IMR-90 (cell line): ENCODE measurements around the gene ZNF211. TPM values are rescaled to one million over a fixed set of nuclear protein-coding genes. Genes with fewer than 3 reads are reported as not detected.

Experiments used
- ATAC-seq: fragments of 200-7000 bp; cut with Tn5 transposase; 2 replicates; pipeline ENCODE4 v1.9.1; 2020; ENCODE audit warnings: low read depth, mild to moderate bottlenecking, moderate library complexity
- BruUV-seq: library from RNA; stranded (reverse); fragments of 400-500 nt; replicated peaks from 2 replicates; lab custom pipeline; 2021; lab: Mats Ljungman, UMichigan
- CTCF ChIA-PET: fragments of 300-600 bp; formaldehyde crosslinking; extraction: SDS; loops from one replicate; lab custom pipeline; 2021; ENCODE audit warnings: antibody characterized with exemption; lab: Yijun Ruan, JAX
- POLR2A ChIA-PET: fragments of 300-600 bp; sonication (Branson Sonifier 250); formaldehyde crosslinking; loops from one replicate; lab custom pipeline; 2022; ENCODE audit warnings: antibody characterized with exemption; ENCODE audit not compliant: unreplicated experiment; lab: Charles Lee
- DNase-seq: peaks from one replicate; pipeline ENCODE4 v3.0.0; 2013
- H2AFZ ChIP-seq: replicated peaks from 2 replicates; pipeline ENCODE3; 2013; ENCODE audit warnings: low read length, mild to moderate bottlenecking; ENCODE audit not compliant: poor library complexity
- H2AK5ac ChIP-seq: 2 replicates; pipeline ENCODE4 v1.6.1; 2013; ENCODE audit warnings: low read depth, low read length, inconsistent platforms
- H2AK9ac ChIP-seq: replicated peaks from 2 replicates; pipeline ENCODE3; 2013; ENCODE audit warnings: mild to moderate bottlenecking, low read depth, low read length, moderate library complexity; ENCODE audit not compliant: poor library complexity
- H2BK120ac ChIP-seq: 2 replicates; pipeline ENCODE4 v1.6.1; 2013; ENCODE audit warnings: low read depth, low read length, inconsistent platforms
- H2BK15ac ChIP-seq: 3 replicates; pipeline ENCODE4 v1.6.1; 2013; ENCODE audit warnings: low read depth, low read length, inconsistent platforms
- H2BK20ac ChIP-seq: 2 replicates; pipeline ENCODE4 v1.6.1; 2013; ENCODE audit warnings: low read depth, mild to moderate bottlenecking, inconsistent platforms, low read length, moderate library complexity
- H2BK5ac ChIP-seq: 2 replicates; pipeline ENCODE4 v1.6.1; 2013; ENCODE audit warnings: mild to moderate bottlenecking, low read depth, low read length, inconsistent platforms; ENCODE audit not compliant: poor library complexity, severe bottlenecking
- H3K14ac ChIP-seq: replicated peaks from 2 replicates; pipeline ENCODE4 v1.6.1; 2013; ENCODE audit warnings: low read depth, low read length, inconsistent platforms
- H3K18ac ChIP-seq: 2 replicates; pipeline ENCODE4 v1.6.1; 2013; ENCODE audit warnings: low read depth, low read length, control low read depth
- H3K23ac ChIP-seq: 2 replicates; pipeline ENCODE4 v1.6.1; 2013; ENCODE audit warnings: low read depth, low read length, inconsistent platforms
- H3K27ac ChIP-seq: 2 replicates; pipeline ENCODE4 v1.5.1; 2013; ENCODE audit warnings: mild to moderate bottlenecking, control low read depth, low read length; ENCODE audit not compliant: insufficient read depth
- H3K27me3 ChIP-seq: 2 replicates; pipeline ENCODE4 v1.6.1; 2013; ENCODE audit warnings: low read length; ENCODE audit not compliant: control insufficient read depth, insufficient read depth
- H3K36me3 ChIP-seq: 2 replicates; pipeline ENCODE4 v1.6.1; 2013; ENCODE audit warnings: low read length, mixed read lengths; ENCODE audit not compliant: control insufficient read depth, insufficient read depth
- H3K4ac ChIP-seq: 2 replicates; pipeline ENCODE4 v1.6.1; 2013; ENCODE audit warnings: low read depth, low read length, inconsistent platforms
- H3K4me1 ChIP-seq: 2 replicates; pipeline ENCODE4 v1.6.1; 2013; ENCODE audit warnings: low read length, mixed read lengths; ENCODE audit not compliant: control insufficient read depth, insufficient read depth
- H3K4me2 ChIP-seq: 2 replicates; pipeline ENCODE4 v1.6.1; 2013; ENCODE audit warnings: low read depth, mild to moderate bottlenecking, control low read depth, low read length, moderate library complexity
- H3K4me3 ChIP-seq: 2 replicates; pipeline ENCODE4 v1.5.1; 2013; ENCODE audit warnings: low read depth, mild to moderate bottlenecking, control low read depth, low read length, moderate library complexity; ENCODE audit not compliant: insufficient read depth
- H3K56ac ChIP-seq: 2 replicates; pipeline ENCODE4 v1.6.1; 2013; ENCODE audit warnings: low read length, inconsistent platforms; ENCODE audit not compliant: insufficient read depth; ENCODE audit errors: extremely low read depth
- H3K79me1 ChIP-seq, 2 experiments: 2 replicates each; pipeline ENCODE4 v1.6.1; 2013; ENCODE audit warnings: low read length in 2 of 2, inconsistent platforms in 1 of 2, low read depth in 1 of 2
- H3K9ac ChIP-seq: 2 replicates; pipeline ENCODE4 v1.6.1; 2013; ENCODE audit warnings: low read depth, low read length, control low read depth
- H3K9me1 ChIP-seq: 2 replicates; pipeline ENCODE4 v1.6.1; 2013; ENCODE audit warnings: low read length, inconsistent platforms; ENCODE audit not compliant: insufficient read depth
- H3K9me3 ChIP-seq: 2 replicates; pipeline ENCODE4 v1.6.1; 2013; ENCODE audit warnings: low read length; ENCODE audit not compliant: control insufficient read depth, insufficient read depth
- H4K20me1 ChIP-seq: 2 replicates; pipeline ENCODE4 v1.6.1; 2013; ENCODE audit warnings: low read length, inconsistent platforms; ENCODE audit not compliant: insufficient read depth
- H4K5ac ChIP-seq: 2 replicates; pipeline ENCODE4 v1.6.1; 2013; ENCODE audit warnings: mild to moderate bottlenecking, low read depth, low read length, control low read depth
- H4K8ac ChIP-seq, 2 experiments: 2 replicates each; pipeline ENCODE4 v1.6.1; 2013; ENCODE audit warnings: low read depth in 2 of 2, low read length in 2 of 2, control low read depth in 1 of 2, inconsistent platforms in 1 of 2
- H4K91ac ChIP-seq: 2 replicates; pipeline ENCODE4 v1.6.1; 2013; ENCODE audit warnings: low read depth, low read length, inconsistent platforms; ENCODE audit not compliant: insufficient read depth
- BHLHE40 ChIP-seq: fragments of 150-350 bp; IDR thresholded peaks from 2 replicates; pipeline ENCODE4 v1.6.1; 2016; ENCODE audit warnings: mild to moderate bottlenecking, low read depth, low read length
- CEBPB ChIP-seq: IDR thresholded peaks from 2 replicates; pipeline ENCODE4 v1.6.1; 2012; ENCODE audit warnings: low read depth, low read length, improper control_type of control experiment
- CHD1 ChIP-seq: IDR thresholded peaks from 2 replicates; pipeline ENCODE4 v1.6.1; 2012; ENCODE audit warnings: low read depth, low read length, improper control_type of control experiment
- FOS ChIP-seq: fragments of 150-350 bp; IDR thresholded peaks from 2 replicates; pipeline ENCODE4 v1.6.1; 2016; ENCODE audit warnings: low read depth, low read length
- MAFK ChIP-seq: IDR thresholded peaks from 2 replicates; pipeline ENCODE4 v1.6.1; 2012; ENCODE audit warnings: low read depth, low read length, improper control_type of control experiment
- MAZ ChIP-seq: IDR thresholded peaks from 2 replicates; pipeline ENCODE4 v1.6.1; 2012; ENCODE audit warnings: low read depth, mild to moderate bottlenecking, low read length, improper control_type of control experiment, moderate library complexity, borderline replicate concordance
- MXI1 ChIP-seq: IDR thresholded peaks from 2 replicates; pipeline ENCODE4 v1.6.1; 2012; ENCODE audit warnings: low read depth, mild to moderate bottlenecking, low read length, moderate library complexity, borderline replicate concordance
- NFE2L2 ChIP-seq: fragments of 150-350 bp; IDR thresholded peaks from 2 replicates; pipeline ENCODE4 v1.6.1; 2016; ENCODE audit warnings: low read depth, mild to moderate bottlenecking, low read length
- POLR2A ChIP-seq: IDR thresholded peaks from 2 replicates; pipeline ENCODE4 v1.6.1; 2012; ENCODE audit warnings: mild to moderate bottlenecking, low read depth, low read length
- RAD21 ChIP-seq: IDR thresholded peaks from 2 replicates; pipeline ENCODE4 v1.6.1; 2012; ENCODE audit warnings: low read length, improper control_type of control experiment
- RCOR1 ChIP-seq: IDR thresholded peaks from 2 replicates; pipeline ENCODE4 v1.6.1; 2012; ENCODE audit warnings: mild to moderate bottlenecking, low read length, improper control_type of control experiment; ENCODE audit not compliant: insufficient replicate concordance
- RFX5 ChIP-seq: IDR thresholded peaks from 2 replicates; pipeline ENCODE4 v1.8.0; 2012; ENCODE audit warnings: low read depth, mild to moderate bottlenecking, low read length, moderate library complexity
- SMC3 ChIP-seq: fragments of 150-350 bp; IDR thresholded peaks from 2 replicates; pipeline ENCODE4 v1.6.1; 2016; ENCODE audit warnings: low read depth, mild to moderate bottlenecking, antibody characterized with exemption, low read length, moderate library complexity
- WGBS, 2 experiments: methylation state at CpG; one replicate each; pipeline versions ENCODE4 v1.1.5 to v1.1.7; 2013; ENCODE audit warnings: missing lambda C conversion rate in 2 of 2; ENCODE audit not compliant: insufficient read length in 1 of 2; ENCODE audit errors: extremely low coverage in 2 of 2; 5-methylcytosine and 5-hydroxymethylcytosine counted together
- dilution Hi-C: fragments of 300-500 bp; cut with HindIII; formaldehyde crosslinking; loops from one replicate; pipeline ENCODE4 v1.14.3; 2018; ENCODE audit warnings: low sequenced_read_pairs; ENCODE audit not compliant: unreplicated experiment
- in situ Hi-C: fragments of 300-500 bp; cut with MboI; formaldehyde crosslinking; loops from 3 replicates; pipeline ENCODE4 v1.14.3; 2019; ENCODE audit warnings: low sequenced_read_pairs, inconsistent platforms, mixed read lengths
- intact Hi-C: fragments of 100-400 bp; cut with micrococcal nuclease; formaldehyde crosslinking; loops from 2 replicates; pipeline ENCODE4 v1.10.0; 2022
- polyA plus RNA-seq, 3 experiments: library from polyadenylated mRNA; depleted of rRNA; stranded (reverse); fragments of >200 nt; gene quantifications; 2 replicates each; pipeline ENCODE4 v1.2.3, GENCODE V29; 2012; ENCODE audit warnings: low replicate concordance in 1 of 3
- total RNA-seq: library from RNA; depleted of rRNA; stranded (reverse); fragments of >200 nt; gene quantifications from 2 replicates; pipeline ENCODE4 v1.2.3, GENCODE V29; 2012
- TF ChIP-seq, protein P1 (sequence below): conservative IDR thresholded peaks from 2 replicates; pipeline ENCODE4 v1.5.1; 2012; ENCODE audit warnings: mild to moderate bottlenecking, low read depth, low read length, improper control_type of control experiment
- TF ChIP-seq, protein P2 (sequence below): fragments of 150-350 bp; IDR thresholded peaks from 2 replicates; pipeline ENCODE4 v1.6.1; 2017; ENCODE audit warnings: mild to moderate bottlenecking, antibody characterized with exemption, low read length, low read depth
- TF ChIP-seq, protein P3 (sequence below): fragments of 150-350 bp; IDR thresholded peaks from 2 replicates; pipeline ENCODE4 v1.6.1; 2016; ENCODE audit warnings: low read depth, mild to moderate bottlenecking, low read length, moderate library complexity, borderline replicate concordance

ZNF211 gene
- total and polyA plus RNA-seq, 2 of the 4 experiments (the other 2 are of a cell fraction), result 8.7 to 13.1 TPM

DNA sequence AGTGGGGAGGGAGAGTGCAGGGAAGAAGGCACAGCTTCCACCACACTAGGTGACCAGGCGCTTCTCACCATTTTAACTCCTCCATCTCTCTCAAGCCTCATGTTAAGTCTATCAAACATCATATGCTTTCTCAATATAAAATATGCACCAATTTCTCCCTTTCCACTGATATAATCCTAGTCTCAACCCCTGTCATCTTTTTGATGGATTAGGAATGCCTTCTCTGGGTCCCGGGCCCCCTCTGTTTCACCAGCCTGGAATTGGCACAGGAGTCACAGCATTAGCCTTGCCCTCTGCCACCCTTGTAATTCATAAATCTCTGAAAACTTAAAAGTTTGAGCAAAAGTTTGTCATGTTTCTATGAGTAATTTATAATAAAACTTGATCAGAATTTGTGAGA is 35.7 kb downstream of the ZNF211 start, which contains the start of gene ZSCAN4:
Gene ZSCAN4, plus strand, starts transcription at position 301 of the 400 bp plus-strand sequence. CDS start 7,211 bp downstream, outside the sequence.
- H3K9me3 ChIP-seq, result no peaks in the 10 kb centered on the region
- no peaks in the 10 kb centered on the region for H3K36me3 ChIP-seq
- no peak within 1 kb of the TSS for H3K4me2 ChIP-seq
- H4K8ac ChIP-seq, result no peak within 1 kb of the TSS
- no peaks in the 10 kb centered on the region for H3K9me1 ChIP-seq
- WGBS, 2 experiments, result no CpG with 5 or more reads among the region's 2 CpGs
- no peak within 1 kb of the TSS for H2BK120ac ChIP-seq
- POLR2A ChIA-PET, result no interaction called here
- H2AFZ ChIP-seq, result peak within 1 kb of the TSS; percentile 29
- H3K4me1 ChIP-seq, result no peaks in the 10 kb centered on the region
- DNase-seq (no peak), ATAC-seq (no peak)
- no peak within 1 kb of the TSS for H2BK15ac ChIP-seq
- dilution Hi-C loops, result no loop called here
- H3K18ac ChIP-seq, result no peak within 1 kb of the TSS
- in situ Hi-C loops, result no loop called here
- no peak within 1 kb of the TSS for H3K4me3 ChIP-seq
- H3K56ac ChIP-seq, result no peak within 1 kb of the TSS
- H2AK9ac ChIP-seq, result no peak within 1 kb of the TSS
- intact Hi-C loops, result no loop called here
- no peak within 1 kb of the TSS for H3K27ac ChIP-seq
- H2BK5ac ChIP-seq, result no peak within 1 kb of the TSS
- no peaks in the 10 kb centered on the region for H4K20me1 ChIP-seq
- no peak within 1 kb of the TSS for H3K14ac ChIP-seq
- H4K5ac ChIP-seq, result no peak within 1 kb of the TSS
- H3K4ac ChIP-seq, result no peak within 1 kb of the TSS
- H2BK20ac ChIP-seq, result no peak within 1 kb of the TSS
- H3K23ac ChIP-seq, result no peak within 1 kb of the TSS
- CTCF ChIA-PET, result no interaction called here
- BruUV-seq, result no TSS peak
- H3K27me3 ChIP-seq, result no peaks in the 10 kb centered on the region; the same call in 1 of the 2 replicates
- no peak within 1 kb of the TSS for H2AK5ac ChIP-seq
- H3K79me1 ChIP-seq, result no peaks in the 10 kb centered on the region
- no peak within 1 kb of the TSS for H4K91ac ChIP-seq
- TF ChIP-seq, protein P1, sequence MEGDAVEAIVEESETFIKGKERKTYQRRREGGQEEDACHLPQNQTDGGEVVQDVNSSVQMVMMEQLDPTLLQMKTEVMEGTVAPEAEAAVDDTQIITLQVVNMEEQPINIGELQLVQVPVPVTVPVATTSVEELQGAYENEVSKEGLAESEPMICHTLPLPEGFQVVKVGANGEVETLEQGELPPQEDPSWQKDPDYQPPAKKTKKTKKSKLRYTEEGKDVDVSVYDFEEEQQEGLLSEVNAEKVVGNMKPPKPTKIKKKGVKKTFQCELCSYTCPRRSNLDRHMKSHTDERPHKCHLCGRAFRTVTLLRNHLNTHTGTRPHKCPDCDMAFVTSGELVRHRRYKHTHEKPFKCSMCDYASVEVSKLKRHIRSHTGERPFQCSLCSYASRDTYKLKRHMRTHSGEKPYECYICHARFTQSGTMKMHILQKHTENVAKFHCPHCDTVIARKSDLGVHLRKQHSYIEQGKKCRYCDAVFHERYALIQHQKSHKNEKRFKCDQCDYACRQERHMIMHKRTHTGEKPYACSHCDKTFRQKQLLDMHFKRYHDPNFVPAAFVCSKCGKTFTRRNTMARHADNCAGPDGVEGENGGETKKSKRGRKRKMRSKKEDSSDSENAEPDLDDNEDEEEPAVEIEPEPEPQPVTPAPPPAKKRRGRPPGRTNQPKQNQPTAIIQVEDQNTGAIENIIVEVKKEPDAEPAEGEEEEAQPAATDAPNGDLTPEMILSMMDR, result no peak
- no peak for TF ChIP-seq POLR2A
- no peak for TF ChIP-seq FOS
- TF ChIP-seq MAZ, result no peak
- no peak for TF ChIP-seq MAFK
- no peak for TF ChIP-seq CHD1
- TF ChIP-seq RFX5, result no peak
- TF ChIP-seq CEBPB, result no peak
- no peak for TF ChIP-seq MXI1
- no peak for TF ChIP-seq SMC3
- no peak for TF ChIP-seq RAD21
- no peak for TF ChIP-seq BHLHE40
- TF ChIP-seq, protein P2, sequence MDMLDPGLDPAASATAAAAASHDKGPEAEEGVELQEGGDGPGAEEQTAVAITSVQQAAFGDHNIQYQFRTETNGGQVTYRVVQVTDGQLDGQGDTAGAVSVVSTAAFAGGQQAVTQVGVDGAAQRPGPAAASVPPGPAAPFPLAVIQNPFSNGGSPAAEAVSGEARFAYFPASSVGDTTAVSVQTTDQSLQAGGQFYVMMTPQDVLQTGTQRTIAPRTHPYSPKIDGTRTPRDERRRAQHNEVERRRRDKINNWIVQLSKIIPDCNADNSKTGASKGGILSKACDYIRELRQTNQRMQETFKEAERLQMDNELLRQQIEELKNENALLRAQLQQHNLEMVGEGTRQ, result no peak
- no peak for TF ChIP-seq RCOR1
- TF ChIP-seq, protein P3, sequence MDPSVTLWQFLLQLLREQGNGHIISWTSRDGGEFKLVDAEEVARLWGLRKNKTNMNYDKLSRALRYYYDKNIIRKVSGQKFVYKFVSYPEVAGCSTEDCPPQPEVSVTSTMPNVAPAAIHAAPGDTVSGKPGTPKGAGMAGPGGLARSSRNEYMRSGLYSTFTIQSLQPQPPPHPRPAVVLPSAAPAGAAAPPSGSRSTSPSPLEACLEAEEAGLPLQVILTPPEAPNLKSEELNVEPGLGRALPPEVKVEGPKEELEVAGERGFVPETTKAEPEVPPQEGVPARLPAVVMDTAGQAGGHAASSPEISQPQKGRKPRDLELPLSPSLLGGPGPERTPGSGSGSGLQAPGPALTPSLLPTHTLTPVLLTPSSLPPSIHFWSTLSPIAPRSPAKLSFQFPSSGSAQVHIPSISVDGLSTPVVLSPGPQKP, result no peak
- TF ChIP-seq NFE2L2, result no peak
- H3K9ac ChIP-seq, result no peak within 1 kb of the TSS
